ENCODE measurements around the gene GRHL1.

GRHL1 gene

DNA sequence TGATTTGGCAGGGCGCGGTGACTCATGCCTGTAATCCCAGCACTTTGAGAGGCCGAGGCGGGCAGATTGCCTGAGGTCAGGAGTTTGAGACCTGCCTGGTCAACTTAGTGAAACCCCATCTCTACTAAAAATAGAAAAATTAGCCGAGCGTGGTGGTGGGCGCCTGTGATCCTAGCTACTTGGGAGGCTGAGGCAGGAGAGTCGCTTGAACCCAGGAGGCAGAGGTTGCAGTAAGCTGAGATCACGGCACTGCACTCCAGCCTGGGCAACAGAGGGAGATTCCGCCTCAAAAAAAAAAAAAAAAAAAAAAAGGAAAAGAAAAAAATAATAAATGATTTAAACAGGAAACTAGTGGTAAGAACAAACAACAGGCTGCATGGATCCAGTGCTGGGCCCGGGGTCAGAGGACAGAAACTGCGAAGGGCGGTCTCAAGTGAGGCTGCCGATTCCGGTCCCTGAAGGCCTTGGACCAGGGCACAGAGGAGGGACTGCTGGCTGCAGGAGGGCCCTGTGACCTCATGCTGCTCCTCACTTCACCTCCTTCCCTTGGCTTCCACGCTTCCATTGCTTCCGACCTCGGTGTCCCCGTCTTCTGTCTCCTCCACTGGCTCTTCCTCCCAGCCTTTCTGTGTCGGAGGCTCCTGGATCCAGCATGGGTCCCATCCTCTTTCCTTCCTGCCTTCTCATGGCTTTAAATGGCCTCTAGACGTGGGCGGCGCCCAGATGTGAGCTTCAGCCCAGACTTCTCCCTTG is 2.1 kb upstream of the GRHL1 start:
- DNase-seq = no peak

DNA sequence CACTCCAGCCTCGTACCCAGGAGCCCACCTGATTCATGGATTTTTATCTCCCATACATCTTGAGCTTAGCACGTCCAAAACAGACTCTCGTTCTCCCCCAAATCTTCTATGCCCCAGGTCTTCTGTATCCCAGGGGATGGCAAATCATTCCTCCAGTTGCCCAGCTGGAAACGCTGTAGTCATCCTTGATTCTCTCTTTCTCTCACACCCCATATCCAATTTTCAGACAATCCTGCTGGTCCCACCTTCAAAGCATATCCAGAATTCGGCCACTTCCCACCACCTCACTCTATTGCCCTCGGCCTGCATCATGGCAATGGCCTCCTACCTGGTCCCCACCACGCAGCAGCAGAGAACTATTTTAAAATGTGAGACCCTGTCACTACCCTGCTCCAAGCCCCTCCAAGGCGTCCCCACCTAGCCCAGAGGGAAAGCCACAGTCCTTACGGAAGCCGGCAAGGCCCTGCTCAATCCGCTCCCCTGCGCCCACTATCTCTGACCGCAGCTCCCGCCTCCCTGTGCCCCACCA is 1.4 kb upstream of the GRHL1 start:
- DNase-seq = no peak

GRCh38 chr2:9950521-9951271 is 797 bp upstream of the GRHL1 start:
- peak in 3 of 4 experiments; percentile 24 to 39 (median 27) for DNase-seq

DNA sequence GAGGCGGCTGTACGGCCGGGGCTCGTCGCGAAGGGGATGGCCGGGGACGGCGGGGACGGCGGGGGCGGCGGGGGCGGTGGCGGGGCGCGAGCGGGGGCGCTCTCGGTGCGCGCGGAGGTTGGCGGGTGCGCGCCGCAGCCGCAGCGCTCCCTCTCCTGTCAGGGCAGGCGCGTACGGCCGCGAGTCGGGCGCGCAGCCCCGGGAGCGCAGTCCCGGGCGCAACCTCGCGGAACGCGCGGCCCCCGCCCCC is 296 bp upstream of the GRHL1 start:
- DNase-seq = no peak

DNA sequence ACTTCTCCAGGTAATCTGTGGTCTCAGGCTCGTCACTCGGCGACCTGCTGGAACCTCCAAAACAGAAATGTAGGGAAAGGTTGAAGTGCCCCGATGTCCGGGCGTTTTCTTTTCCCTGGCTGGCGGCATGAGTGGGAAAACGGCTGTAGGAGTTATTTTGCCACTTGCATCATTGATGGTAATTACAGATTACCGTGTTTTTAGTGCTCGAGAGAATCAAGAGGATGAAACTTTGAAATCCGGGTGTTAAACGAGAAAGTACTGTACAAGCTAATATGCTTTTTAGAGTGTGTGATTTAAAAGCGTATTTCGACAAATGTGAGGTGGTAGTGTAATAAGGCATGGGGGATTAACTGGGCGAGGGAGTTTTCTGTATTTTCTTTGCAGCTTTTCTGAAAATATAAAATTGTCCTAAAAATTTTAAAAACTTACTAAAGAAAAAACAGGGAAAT is 819 bp downstream of the GRHL1 start:
- no peak for DNase-seq

GRCh38 chr2:9952856-9953503 is 1.5 kb downstream of the GRHL1 start:
- DNase-seq = no peak

DNA sequence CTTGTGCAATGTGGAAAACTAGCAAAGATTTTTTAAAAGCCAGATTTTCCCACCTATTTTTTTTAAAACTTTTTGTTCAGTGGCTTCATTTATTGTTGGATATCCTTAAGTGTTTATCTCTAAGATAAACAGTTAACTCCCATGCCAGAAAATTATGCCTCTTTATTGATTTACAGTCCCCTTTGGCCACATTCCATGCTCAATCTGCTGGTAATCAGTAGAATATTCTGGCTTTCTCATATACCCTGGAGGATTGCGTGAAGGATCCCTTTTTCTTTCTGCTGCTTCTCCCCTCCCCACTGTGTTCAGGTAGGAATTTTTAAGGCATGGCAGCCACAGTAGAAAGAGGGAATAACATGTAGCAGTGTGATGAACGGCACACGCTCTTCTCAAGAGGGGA is 2.6 kb downstream of the GRHL1 start:
- DNase-seq = no peak

DNA sequence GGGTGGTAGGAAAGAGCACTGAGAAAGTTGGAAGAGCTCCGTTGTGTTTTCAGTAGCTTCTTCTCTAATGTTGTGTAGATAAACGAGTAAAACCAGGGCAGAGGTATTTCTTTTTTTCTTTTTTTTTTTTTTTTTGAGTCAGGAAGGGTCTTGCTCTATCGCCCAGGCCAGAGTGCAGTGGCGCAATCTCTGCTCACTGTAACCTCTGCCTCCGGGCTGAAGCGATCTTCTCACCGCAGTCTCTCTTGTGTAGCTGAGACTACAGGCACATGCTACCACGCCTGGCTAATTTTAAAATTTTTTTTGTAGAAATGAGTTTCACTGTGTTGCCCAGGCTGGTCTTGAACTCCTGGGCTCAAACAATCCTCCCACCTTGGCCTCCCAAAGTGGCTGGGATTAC is 6.6 kb downstream of the GRHL1 start:
- DNase-seq = no peak

- DNase-seq = no peak
Measured at GRCh38 chr2:9959262-9959661, 7.8 kb downstream of the GRHL1 start.

GRCh38 chr2:9961013-9961412 is 9.5 kb downstream of the GRHL1 start:
- DNase-seq = no peak

DNA sequence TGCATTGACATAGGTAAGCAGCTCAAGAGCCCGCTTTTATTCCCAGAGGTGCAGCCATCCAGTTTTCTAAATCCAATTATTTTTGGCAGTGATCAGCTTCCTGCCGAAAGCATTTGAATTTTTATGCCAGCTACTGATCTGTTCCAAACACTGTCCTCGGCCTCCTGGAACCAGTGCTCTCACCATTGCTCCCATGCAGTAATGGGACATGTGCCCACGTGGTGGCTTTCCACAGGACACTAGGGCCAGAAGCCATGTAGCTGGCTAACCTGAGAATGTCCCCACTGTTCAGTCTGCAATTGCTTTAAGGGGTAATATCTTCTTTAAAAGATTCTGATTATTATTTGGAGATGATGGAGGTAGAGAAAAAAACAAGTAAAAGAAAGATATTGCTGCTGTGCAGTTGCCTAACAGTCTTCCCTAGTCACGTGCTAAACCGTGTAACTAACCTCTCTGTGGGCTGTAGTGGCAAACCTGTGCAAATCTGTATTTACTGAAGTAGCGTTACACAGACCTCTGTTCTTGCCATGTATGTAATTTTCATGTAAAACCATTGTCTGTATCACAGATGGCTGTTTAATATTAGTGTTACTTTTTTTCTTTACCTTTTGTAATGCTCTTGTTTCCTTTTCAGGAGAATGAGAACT is 13.0 kb downstream of the GRHL1 start:
- DNase-seq = no peak

DNA sequence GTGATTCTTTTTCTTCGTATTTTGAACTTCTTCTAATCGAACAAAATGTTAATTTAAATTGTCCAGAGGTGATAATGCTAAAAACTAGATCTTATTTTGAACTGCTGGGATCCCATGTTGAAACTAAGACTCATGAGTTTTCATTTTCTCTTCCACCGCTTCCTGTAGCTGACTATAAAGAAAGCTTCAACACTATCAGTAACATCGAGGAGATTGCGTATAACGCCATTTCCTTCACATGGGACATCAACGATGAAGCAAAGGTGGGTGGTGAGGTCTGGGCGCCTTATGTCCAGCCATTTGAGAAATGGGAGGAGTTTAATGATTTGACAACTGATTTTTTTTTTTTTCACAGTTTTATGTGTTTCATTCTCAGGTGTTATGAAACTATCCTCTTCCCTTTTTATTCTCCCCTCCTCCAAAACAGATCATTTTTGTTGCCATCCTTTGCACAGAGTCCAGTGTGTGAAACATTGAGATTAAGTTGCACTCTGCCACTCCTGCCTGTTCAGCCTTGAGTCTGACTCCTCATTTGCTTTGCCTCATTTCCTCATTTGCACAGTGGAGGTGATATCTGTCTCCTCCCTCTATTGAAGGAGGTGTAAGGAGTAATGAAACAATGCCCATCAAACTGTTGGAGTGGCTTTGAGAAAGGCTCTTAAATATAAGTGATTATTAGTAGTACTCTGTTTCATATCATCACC is 13.8 kb downstream of the GRHL1 start:
- no peak for DNase-seq

DNA sequence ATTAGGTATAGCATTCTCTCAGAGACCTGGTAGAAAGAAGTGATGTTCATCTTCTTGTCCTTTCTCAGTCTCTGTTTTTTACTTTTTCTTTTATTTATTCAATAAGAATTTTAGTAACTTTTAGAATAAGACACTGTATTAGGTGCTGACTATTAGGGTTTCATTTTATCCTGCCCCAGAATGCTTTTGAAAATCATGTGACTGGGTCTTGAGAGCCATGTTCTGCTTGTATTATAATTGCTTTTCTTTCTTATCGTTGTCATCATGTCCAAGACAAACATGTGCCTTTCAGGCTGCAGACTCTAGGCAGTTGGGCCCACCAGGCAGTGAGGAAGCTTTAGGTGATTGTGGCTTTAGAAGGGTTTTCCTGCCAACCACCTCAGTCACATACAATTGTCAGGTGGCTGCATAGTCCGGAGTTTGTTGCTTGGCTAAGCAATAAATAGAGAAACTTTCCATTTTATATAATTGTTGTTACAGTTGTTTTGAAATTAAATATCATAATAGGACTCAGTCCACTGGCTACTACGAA is 15.1 kb downstream of the GRHL1 start:
- no peak for DNase-seq

GRCh38 chr2:9967053-9967775 is 15.7 kb downstream of the GRHL1 start:
- DNase-seq = no peak

- DNase-seq = no peak
Measured at GRCh38 chr2:9968553-9969497, 17.3 kb downstream of the GRHL1 start.

GRCh38 chr2:9970200-9971044 is 18.9 kb downstream of the GRHL1 start:
- no peak for DNase-seq

DNA sequence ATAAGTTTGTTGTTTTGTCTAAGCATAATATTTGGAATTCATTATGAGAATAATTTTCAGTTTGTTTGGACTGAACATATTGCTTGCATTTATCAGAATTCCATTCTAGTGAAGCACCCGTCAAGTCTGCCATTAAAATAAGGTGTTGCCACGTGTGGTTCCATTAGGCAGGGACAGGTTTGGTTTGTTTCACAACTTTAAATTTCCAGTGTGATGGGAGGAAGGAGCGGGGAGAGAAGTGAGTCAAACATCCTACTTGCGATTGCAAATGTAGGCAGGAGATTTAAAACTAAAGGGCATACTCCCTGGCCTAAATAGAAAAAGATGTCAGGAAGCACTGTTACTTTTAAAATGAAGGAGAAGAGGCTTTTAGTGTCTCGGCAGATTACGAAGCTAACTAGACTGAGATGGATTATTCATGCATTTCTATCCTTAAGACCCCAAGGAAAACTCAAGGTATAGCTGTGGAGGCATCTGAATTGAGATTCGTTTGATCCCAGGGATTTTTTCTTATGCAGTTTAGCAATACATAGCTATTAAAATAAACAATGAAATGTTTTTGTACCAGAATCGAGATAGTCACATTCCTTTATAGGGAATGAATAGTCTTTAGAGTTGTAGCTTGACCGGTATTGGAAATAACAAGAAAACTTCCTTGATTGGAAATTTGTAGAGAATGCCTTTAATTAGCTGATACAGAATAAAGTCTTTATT is 19.8 kb downstream of the GRHL1 start:
- no peak for DNase-seq

DNA sequence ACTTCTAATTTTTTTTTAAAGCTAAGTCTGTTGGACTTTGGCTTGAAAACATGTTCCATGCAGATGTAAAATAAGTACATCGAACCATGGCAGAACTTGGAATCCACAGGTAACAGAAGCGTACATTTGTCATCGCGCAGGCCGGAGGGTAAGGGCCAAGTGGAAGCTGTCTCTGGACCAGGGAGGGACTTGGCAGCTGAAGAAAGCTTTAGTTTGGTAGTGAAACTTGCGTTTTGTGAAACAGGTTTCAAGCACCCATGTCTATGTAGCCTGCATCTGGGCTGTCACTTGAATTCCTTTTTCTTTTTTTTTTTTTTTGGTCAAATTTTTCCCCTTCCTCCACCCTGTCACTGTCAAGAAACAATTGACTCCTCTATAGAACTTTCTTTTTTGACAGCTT is 20.4 kb downstream of the GRHL1 start:
- no peak for DNase-seq
